Upper lobe of right lung (tissue), 1 donor: Measurements from ENCODE around the gene LIPH. TPM values are rescaled to one million over a fixed set of nuclear protein-coding genes. Genes with fewer than 3 reads are reported as not detected.

Experiments
- ATAC-seq: fragments of 200-7000 bp; cut with Tn5 transposase; one replicate; pipeline ENCODE4 v1.9.1; 2020; ENCODE audit warnings: mild to moderate bottlenecking, moderate library complexity
- DNase-seq: peaks from one replicate; pipeline ENCODE4 v3.0.0-alpha.2; 2020
- H3K27ac ChIP-seq: fragments of 200-600 bp; one replicate; pipeline ENCODE4 v1.8.0; 2022
- H3K27me3 ChIP-seq: fragments of 200-600 bp; one replicate; pipeline ENCODE4 v1.8.0; 2022; ENCODE audit warnings: mild to moderate bottlenecking
- H3K36me3 ChIP-seq: fragments of 200-600 bp; one replicate; pipeline ENCODE4 v1.8.0; 2022
- H3K4me1 ChIP-seq: fragments of 200-600 bp; one replicate; pipeline ENCODE4 v1.8.0; 2022
- H3K4me3 ChIP-seq: fragments of 200-600 bp; one replicate; pipeline ENCODE4 v1.8.0; 2022; ENCODE audit warnings: mild to moderate bottlenecking
- H3K9me3 ChIP-seq: fragments of 200-600 bp; one replicate; pipeline ENCODE4 v1.8.0; 2022
- CTCF ChIP-seq: fragments of 200-600 bp; IDR thresholded peaks from one replicate; pipeline ENCODE4 v1.8.0; 2022; ENCODE audit warnings: antibody characterized with exemption
- intact Hi-C: fragments of 100-400 bp; cut with DNase I; formaldehyde crosslinking; loops from one replicate; pipeline ENCODE4 v1.11.0; 2022
- total RNA-seq: library from RNA; stranded (reverse); fragmentation: NEBNext Ultra II Directional; extraction: Animal tissue kit (Norgen Biotek cat#: 25700); gene quantifications from one replicate; pipeline ENCODE4 v1.2.1, GENCODE V29; 2021
- donor health status: DM: no; HTN: yes; CAD: no; lungs with severe emphysema.

Gene LIPH
- total RNA-seq, 1 donor from 2014 or later: 38.0 TPM

- Histone ChIP-seq H3K9me3 (no peaks in the 10 kb centered on the region), H3K4me1 (peaks cover 3% of the 10 kb centered on the region), H3K27ac (peak overlapping the region; percentile 67), H3K4me3 (no peak overlapping the region), H3K27me3 (no peaks in the 10 kb centered on the region), H3K36me3 (no peaks in the 10 kb centered on the region)
- intact Hi-C loops: no loop called here
- DNase-seq: no peak
- peak; percentile 98 for ATAC-seq
- no peak for TF ChIP-seq CTCF
Observed at GRCh38 chr3:185537369-185537970, 14.9 kb downstream of the LIPH start.

- intact Hi-C loops: no loop called here
- Histone ChIP-seq H3K27ac (no peak overlapping the region), H3K9me3 (no peaks in the 10 kb centered on the region), H3K27me3 (no peaks in the 10 kb centered on the region), H3K4me1 (peaks cover 3% of the 10 kb centered on the region), H3K36me3 (no peaks in the 10 kb centered on the region), H3K4me3 (no peak overlapping the region)
- TF ChIP-seq CTCF: no peak
- DNase-seq: no peak
- ATAC-seq: no peak
Observed at GRCh38 chr3:185534511-185534910, 17.9 kb downstream of the LIPH start.

- Histone ChIP-seq H3K4me1 (peaks cover 3% of the 10 kb centered on the region), H3K36me3 (no peaks in the 10 kb centered on the region), H3K4me3 (no peak overlapping the region), H3K27me3 (no peaks in the 10 kb centered on the region), H3K27ac (no peak overlapping the region), H3K9me3 (no peaks in the 10 kb centered on the region)
- no peak for TF ChIP-seq CTCF
- intact Hi-C loops: no loop called here
- no peak for ATAC-seq
- DNase-seq: no peak
Observed at GRCh38 chr3:185532901-185533300, 19.5 kb downstream of the LIPH start.

GRCh38 chr3:185530856-185531255 is 21.5 kb downstream of the LIPH start:
- DNase-seq (no peak), ATAC-seq (no peak)
- no peaks in the 10 kb centered on the region for H3K9me3 ChIP-seq
- no peaks in the 10 kb centered on the region for H3K36me3 ChIP-seq
- no peak for TF ChIP-seq CTCF
- no peaks in the 10 kb centered on the region for H3K27me3 ChIP-seq
- intact Hi-C loops: no loop called here
- no peak overlapping the region for H3K4me3 ChIP-seq
- no peaks in the 10 kb centered on the region for H3K4me1 ChIP-seq
- H3K27ac ChIP-seq: no peak overlapping the region

- Histone ChIP-seq H3K27ac (no peak overlapping the region), H3K27me3 (no peaks in the 10 kb centered on the region), H3K4me1 (no peaks in the 10 kb centered on the region), H3K36me3 (peaks cover 6% of the 10 kb centered on the region), H3K4me3 (no peak overlapping the region), H3K9me3 (no peaks in the 10 kb centered on the region)
- DNase-seq (no peak), ATAC-seq (no peak)
- TF ChIP-seq CTCF: no peak
- intact Hi-C loops: no loop called here
Observed at GRCh38 chr3:185528532-185528931, 23.9 kb downstream of the LIPH start.

GRCh38 chr3:185527364-185527763 is 25.0 kb downstream of the LIPH start:
- H3K27ac ChIP-seq: no peak overlapping the region
- peaks cover 6% of the 10 kb centered on the region for H3K36me3 ChIP-seq
- no peak overlapping the region for H3K4me3 ChIP-seq
- intact Hi-C loops: no loop called here
- TF ChIP-seq CTCF: no peak
- H3K4me1 ChIP-seq: no peaks in the 10 kb centered on the region
- H3K9me3 ChIP-seq: no peaks in the 10 kb centered on the region
- no peak for ATAC-seq
- DNase-seq: no peak
- no peaks in the 10 kb centered on the region for H3K27me3 ChIP-seq
